Myocyte (in vitro differentiated cells): Measurements from ENCODE around the gene CENPA. TPM values are rescaled to one million over a fixed set of nuclear protein-coding genes. Genes with fewer than 3 reads are reported as not detected.
"Not testable (repeated sequence)": the region's sequence is repeated elsewhere in the genome, so short reads cannot be mapped to it uniquely, and the experiment has no call there.

Experiments
- DNase-seq: peaks from one replicate; pipeline ENCODE4 v3.0.0-alpha.2; 2012; ENCODE audit warnings: low read depth
- polyA plus RNA-seq: library from polyadenylated mRNA; unstranded; fragments of >200 nt; gene quantifications from one replicate; pipeline ENCODE4 v1.2.1, GENCODE V29; 2012; ENCODE audit warnings: missing spikeins
- total RNA-seq: library from RNA; depleted of rRNA; stranded (reverse); fragments of >200 nt; gene quantifications from 2 replicates; pipeline ENCODE4 v1.2.3, GENCODE V29; 2014

The CENPA gene
- 1.5 and 2.1 TPM in 2 replicates for total RNA-seq
- polyA plus RNA-seq = 2.1 TPM

GRCh38 chr2:26785431-26786206 lies at the start of gene CENPA:
TSS of gene CENPA (plus strand) at chr2:26786056. CDS start at chr2:26786197, 141 bp downstream.
- peak; percentile 100 for DNase-seq

GRCh38 chr2:26737221-26737620 lies 48.6 kb upstream of the CENPA start:
- DNase-seq = no peak

- no peak for DNase-seq
Observed at GRCh38 chr2:26738481-26738880, 47.4 kb upstream of the CENPA start.

- no peak for DNase-seq
Observed at GRCh38 chr2:26739514-26739913, 46.3 kb upstream of the CENPA start.

GRCh38 chr2:26740346-26740745 lies 45.5 kb upstream of the CENPA start:
- DNase-seq = peak; percentile 53

- peak; percentile 84 for DNase-seq
Observed at GRCh38 chr2:26740890-26741302, 45.0 kb upstream of the CENPA start.

- DNase-seq = peak; percentile 70
Observed at GRCh38 chr2:26742048-26742770, 43.6 kb upstream of the CENPA start.

GRCh38 chr2:26743852-26744251 lies 42.0 kb upstream of the CENPA start:
- DNase-seq = no peak

- no peak for DNase-seq
Observed at GRCh38 chr2:26744953-26745352, 40.9 kb upstream of the CENPA start.

GRCh38 chr2:26745609-26746327 lies 40.1 kb upstream of the CENPA start:
- DNase-seq = peak; percentile 84

GRCh38 chr2:26746934-26747333 lies 38.9 kb upstream of the CENPA start:
- no peak for DNase-seq

GRCh38 chr2:26749787-26750420 lies 36.0 kb upstream of the CENPA start:
- DNase-seq = not testable (repeated sequence)

- DNase-seq = not testable (repeated sequence)
Observed at GRCh38 chr2:26750467-26750866, 35.4 kb upstream of the CENPA start.

- no peak for DNase-seq
Observed at GRCh38 chr2:26752656-26753055, 33.2 kb upstream of the CENPA start.

GRCh38 chr2:26754539-26754938 lies 31.3 kb upstream of the CENPA start:
- no peak for DNase-seq

GRCh38 chr2:26754972-26755670 lies 30.7 kb upstream of the CENPA start:
- no peak for DNase-seq

- no peak for DNase-seq
Observed at GRCh38 chr2:26756337-26756736, 29.5 kb upstream of the CENPA start.

- peak; percentile 83 for DNase-seq
Observed at GRCh38 chr2:26757873-26758789, 27.7 kb upstream of the CENPA start.

GRCh38 chr2:26758790-26759321 lies 27.0 kb upstream of the CENPA start:
- no peak for DNase-seq
